K562 (cell line): ENCODE measurements around the gene MTOR. TPM values are rescaled to one million over a fixed set of nuclear protein-coding genes. Genes with fewer than 3 reads are reported as not detected.
"Not testable (repeated sequence)": the region's sequence is repeated elsewhere in the genome, so short reads cannot be mapped to it uniquely, and the experiment has no call there.

Experiments used
- ATAC-seq: fragments of 200-7000 bp; cut with Tn5 transposase; 3 replicates; pipeline ENCODE4 v1.9.1; 2020; ENCODE audit warnings: moderate library complexity
- BruUV-seq: library from RNA; stranded (reverse); fragments of 400-500 nt; replicated peaks from 2 replicates; lab custom pipeline; 2021; lab: Mats Ljungman, UMichigan
- CTCF ChIA-PET: fragments of 300-600 bp; formaldehyde crosslinking; extraction: SDS; loops from one replicate; lab custom pipeline; 2021; ENCODE audit warnings: low intra/inter-chr PET ratio; lab: Yijun Ruan, JAX
- POLR2A ChIA-PET: fragments of 300-600, 350-650 bp; sonication (Branson Sonifier 250); formaldehyde crosslinking; extraction: SDS; loops from one replicate; lab custom pipeline; 2021; ENCODE audit warnings: antibody characterized with exemption, inconsistent platforms; lab: Yijun Ruan, JAX
- DNase-seq, 4 experiments: peaks; one replicate each; pipeline versions ENCODE4 v3.0.0 to v3.0.0-alpha.2; 2011 to 2018; ENCODE audit warnings: low spot score in 3 of 4, mixed read lengths in 3 of 4; ENCODE audit errors: extremely low read depth in 1 of 4
- FAIRE-seq: peaks from 2 replicates; lab custom pipeline; 2011; peaks lifted over from hg19 to GRCh38; lab: Jason Lieb, UNC
- H2AFZ ChIP-seq: 2 replicates; pipeline ENCODE4 v1.6.0; 2011; ENCODE audit warnings: low read depth, low read length, control low read depth, inconsistent platforms
- H3K27ac ChIP-seq: fragments of 200-600 bp; 3 replicates; pipeline ENCODE4 v1.8.0; 2011; ENCODE audit warnings: low read depth, mild to moderate bottlenecking, control low read depth, inconsistent platforms, low read length, moderate library complexity, mixed read lengths; ENCODE audit errors: extremely low read depth
- H3K27me3 ChIP-seq, 2 experiments: fragments of 300-600 bp in 1 of 2; 2 replicates in 1 of 2; 3 replicates in 1 of 2; pipeline versions ENCODE4 v1.6.0 to v1.8.0; 2011; ENCODE audit warnings: inconsistent platforms in 2 of 2, low read length in 2 of 2, mild to moderate bottlenecking in 1 of 2, mixed read lengths in 1 of 2, moderate library complexity in 1 of 2; ENCODE audit not compliant: control insufficient read depth in 2 of 2, insufficient read depth in 2 of 2
- H3K36me3 ChIP-seq: fragments of 300-600 bp; 3 replicates; pipeline ENCODE4 v1.8.0; 2011; ENCODE audit warnings: mild to moderate bottlenecking, low read length, inconsistent platforms; ENCODE audit not compliant: control insufficient read depth, insufficient read depth
- H3K4me1 ChIP-seq, 2 experiments: fragments of 200-600 bp in 1 of 2; replicated peaks in 1 of 2; 2 replicates in 1 of 2; 3 replicates in 1 of 2; pipeline versions ENCODE4 v1.5.1 to v1.8.0; 2011; ENCODE audit warnings: inconsistent platforms in 2 of 2, low read length in 2 of 2, mild to moderate bottlenecking in 1 of 2, mixed read lengths in 1 of 2, moderate library complexity in 1 of 2; ENCODE audit not compliant: control insufficient read depth in 2 of 2, insufficient read depth in 2 of 2
- H3K4me2 ChIP-seq: 2 replicates; pipeline ENCODE4 v1.6.1; 2011; ENCODE audit warnings: low read length, control low read depth, inconsistent platforms, mixed read lengths; ENCODE audit not compliant: insufficient read depth
- H3K4me3 ChIP-seq: fragments of 200-600 bp; sonication (generic), shearing (Covaris generic); 2 replicates; pipeline ENCODE4 v1.5.1; 2016; ENCODE audit warnings: control low read depth, inconsistent platforms
- H3K79me2 ChIP-seq: fragments of 200-600 bp; 3 replicates; pipeline ENCODE4 v1.8.0; 2011; ENCODE audit warnings: low read length, inconsistent platforms; ENCODE audit not compliant: control insufficient read depth, insufficient read depth
- H3K9ac ChIP-seq, 2 experiments: 2 replicates each; pipeline versions ENCODE4 v1.6.0 to v1.6.1; 2011; ENCODE audit warnings: low read depth in 2 of 2, low read length in 2 of 2, control low read depth in 1 of 2, inconsistent platforms in 1 of 2, mild to moderate bottlenecking in 1 of 2, mixed read lengths in 1 of 2; ENCODE audit not compliant: insufficient read depth in 1 of 2
- H3K9me1 ChIP-seq: one replicate; pipeline ENCODE4 v1.6.0; 2011; ENCODE audit warnings: inconsistent platforms, mild to moderate bottlenecking, low read length, moderate library complexity; ENCODE audit not compliant: control insufficient read depth, insufficient read depth
- H3K9me3 ChIP-seq: replicated peaks from 2 replicates; pipeline ENCODE4 v1.5.1; 2011; ENCODE audit warnings: low read depth, low read length, inconsistent platforms; ENCODE audit not compliant: control insufficient read depth, insufficient read depth
- H4K20me1 ChIP-seq: replicated peaks from 2 replicates; pipeline ENCODE4 v1.6.1; 2011; ENCODE audit warnings: low read length, inconsistent platforms, mixed read lengths; ENCODE audit not compliant: control insufficient read depth, insufficient read depth
- BCOR ChIP-seq: fragments of 450-650 bp; IDR thresholded peaks from 2 replicates; pipeline ENCODE4 v1.6.1; 2016
- ZNF146 ChIP-seq: IDR thresholded peaks from one replicate; pipeline ENCODE4 v1.6.1; 2018; ENCODE audit warnings: missing compliant biosample characterization; ENCODE audit not compliant: unreplicated experiment
- ZNF507 ChIP-seq: conservative IDR thresholded peaks from 2 replicates; pipeline ENCODE4 v1.6.1; 2017; ENCODE audit warnings: missing genetic modification characterization, missing compliant biosample characterization
- WGBS: fragments of 100-300 bp; shearing (Covaris generic); methylation state at CpG from one replicate; pipeline ENCODE4 v1.1.6; 2016; ENCODE audit warnings: low coverage, mixed read lengths; ENCODE audit not compliant: insufficient coverage; ENCODE audit errors: missing lambda C conversion rate; 5-methylcytosine and 5-hydroxymethylcytosine counted together
- in situ Hi-C: fragments of 300-500 bp; cut with MboI; formaldehyde crosslinking; loops from 4 replicates; pipeline ENCODE4 v1.15.0; 2018; ENCODE audit warnings: inconsistent platforms, mixed read lengths
- intact Hi-C: fragments of 100-400 bp; cut with micrococcal nuclease; formaldehyde crosslinking; loops from 2 replicates; pipeline ENCODE4 v1.14.2; 2022
- polyA plus RNA-seq, 8 experiments: library from polyadenylated mRNA; depleted of rRNA in 4 of 8; stranded (reverse) in 5 of 8; unstranded in 3 of 8; fragments of >200 nt; fragmentation: Nextera tagmentation in 2 of 8; fragmentation: Illumina TruSeq in 1 of 8; extraction: Ambion mirVana in 2 of 8; extraction: Trizol in 1 of 8; gene quantifications; 2 replicates each; pipeline versions ENCODE4 v1.2.1 to v1.2.3, GENCODE V29; 2011 to 2014; ENCODE audit warnings: inconsistent platforms in 1 of 8, missing spikeins in 1 of 8
- total RNA-seq, 7 experiments: library from RNA; depleted of rRNA in 6 of 7; stranded (reverse); fragments of >200 nt in 6 of 7; fragmentation: Illumina TruSeq in 2 of 7; extraction: Trizol in 2 of 7; gene quantifications; 2 replicates each; pipeline versions ENCODE4 v1.2.1 to v1.2.3, GENCODE V29; 2011 to 2021; ENCODE audit warnings: low replicate concordance in 1 of 7

MTOR gene
- total and polyA plus RNA-seq, 9 of the 15 experiments (the other 6 are each of a cell fraction or from before 2014, with no cell fraction given): 11.4 to 71.4 (median 52.2) TPM

DNA sequence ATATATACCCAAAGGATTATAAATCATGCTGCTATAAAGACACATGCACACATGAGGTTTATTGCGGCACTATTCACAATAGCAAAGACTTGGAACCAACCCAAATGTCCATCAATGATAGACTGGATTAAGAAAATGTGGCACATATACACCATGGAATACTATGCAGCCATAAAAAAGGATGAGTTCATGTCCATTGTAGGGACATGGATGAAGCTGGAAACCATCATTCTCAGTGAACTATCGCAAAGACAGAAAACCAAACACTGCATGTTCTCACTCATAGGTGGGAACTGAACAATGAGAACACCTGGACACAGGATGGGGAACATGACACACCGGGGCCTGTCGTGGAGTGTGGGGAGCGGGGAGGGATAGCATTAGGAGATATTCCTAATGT is 95.6 kb downstream of the MTOR start:
- H4K20me1 ChIP-seq, H3K79me2 ChIP-seq, H3K4me2 ChIP-seq, ATAC-seq, H2AFZ ChIP-seq, H3K27me3 ChIP-seq, DNase-seq, intact Hi-C loops, in situ Hi-C loops, BruUV-seq, FAIRE-seq, CTCF ChIA-PET, H3K4me3 ChIP-seq, H3K9me3 ChIP-seq, POLR2A ChIA-PET, H3K9ac ChIP-seq, H3K4me1 ChIP-seq, H3K9me1 ChIP-seq, H3K27ac ChIP-seq: not testable (repeated sequence)
- peaks cover 22% of the 10 kb centered on the region; the same call in 2 of the 3 replicates for H3K36me3 ChIP-seq
- TF ChIP-seq ZNF146 (CRISPR knock-in tag) (peak; percentile 89), BCOR (peak; percentile 38; the same call in 1 of the 2 replicates)
- 95% methylated on average over 5 of the region's 5 CpGs for WGBS

DNA sequence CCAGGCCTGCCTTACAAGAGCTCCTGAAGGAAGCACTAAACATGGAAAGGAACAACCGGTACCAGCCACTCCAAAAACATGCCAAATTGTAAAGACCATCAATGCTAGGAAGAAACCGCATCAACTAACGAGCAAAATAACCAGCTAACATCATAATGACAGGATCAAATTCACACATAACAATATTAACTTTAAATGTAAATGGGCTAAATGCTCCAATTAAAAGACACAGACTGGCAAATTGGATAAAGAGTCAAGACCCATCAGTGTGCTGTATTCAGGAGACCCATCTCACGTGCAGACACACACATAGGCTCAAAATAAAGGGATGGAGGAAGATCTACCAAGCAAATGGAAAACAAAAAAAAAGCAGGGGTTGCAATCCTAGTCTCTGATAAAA is 99.6 kb downstream of the MTOR start:
- in situ Hi-C loops: not testable (repeated sequence)

More for the DNA sequence above, 99.6 kb downstream of the MTOR start:
- H3K9me1 ChIP-seq, H4K20me1 ChIP-seq, H3K9ac ChIP-seq, POLR2A ChIA-PET, H3K79me2 ChIP-seq, BruUV-seq, ATAC-seq, H3K4me1 ChIP-seq, intact Hi-C loops, H3K27me3 ChIP-seq, CTCF ChIA-PET, H3K27ac ChIP-seq, DNase-seq, H3K4me2 ChIP-seq, H3K9me3 ChIP-seq, FAIRE-seq, H2AFZ ChIP-seq, H3K4me3 ChIP-seq: not testable (repeated sequence)
- peak; percentile 91 for TF ChIP-seq ZNF507 (tag)
- WGBS: 86% methylated on average over 3 of the region's 4 CpGs
- peaks cover 38% of the 10 kb centered on the region for H3K36me3 ChIP-seq
